NT2/D1 (cell line): ENCODE measurements around the gene RUNX1.

Experiments used
- SUZ12 ChIP-seq: IDR thresholded peaks from 2 replicates; pipeline ENCODE4 v1.6.1; 2011; ENCODE audit not compliant: insufficient read length, insufficient read depth; ENCODE audit errors: extremely low read depth
- YY1 ChIP-seq: IDR thresholded peaks from 2 replicates; pipeline ENCODE4 v1.6.1; 2011; ENCODE audit not compliant: insufficient read length, insufficient read depth
- ZNF274 ChIP-seq: IDR thresholded peaks from 2 replicates; pipeline ENCODE4 v1.6.1; 2011; ENCODE audit warnings: mild to moderate bottlenecking, low read depth, low read length

- TF ChIP-seq SUZ12, result no peak
- TF ChIP-seq ZNF274, result no peak
- no peak for TF ChIP-seq YY1
These were observed 35.8 kb upstream of the RUNX1 start for GRCh38 chr21:35084869-35085268.
